NCI-H187 (cell line): ENCODE measurements around the gene TCTN2.
A peak's percentile ranks its signal among the peaks of the same experiment; 100 is the strongest.

ENCODE experiments used
- DNase-seq, 2 experiments: peaks; one replicate each; lab custom pipeline; 2025; lab: John Stamatoyannopoulos, UW

Gene TCTN2

GRCh38 chr12:123670882-123671728 lies at the start of gene TCTN2:
TSS of gene TCTN2 (plus strand) at chr12:123671113. CDS start at chr12:123671241, 128 bp downstream.
- peak; percentile 79 to 91 for DNase-seq

- DNase-seq, result no peak
Measured at GRCh38 chr12:123621619-123622530, 49.0 kb upstream of the TCTN2 start.

- DNase-seq, result peak; percentile 94 to 95
Measured at GRCh38 chr12:123633379-123634141, 37.4 kb upstream of the TCTN2 start, which contains the start of the genes EIF2B1 and GTF2H3. TSS of gene EIF2B1 (minus strand) at chr12:123633686. CDS start at chr12:123633557, 129 bp downstream. TSS of gene GTF2H3 (plus strand) at chr12:123633829. CDS start at chr12:123633860, 31 bp downstream.

GRCh38 chr12:123634142-123634561 lies 36.8 kb upstream of the TCTN2 start:
- no peak for DNase-seq

GRCh38 chr12:123643911-123644310 lies 27.0 kb upstream of the TCTN2 start:
- no peak for DNase-seq

- DNase-seq, result no peak
Measured at GRCh38 chr12:123645380-123645779, 25.5 kb upstream of the TCTN2 start.

- DNase-seq, result no peak
Measured at GRCh38 chr12:123645878-123646277, 25.0 kb upstream of the TCTN2 start.

- DNase-seq, result no peak
Measured at GRCh38 chr12:123648401-123648800, 22.5 kb upstream of the TCTN2 start.

- no peak for DNase-seq
Measured at GRCh38 chr12:123654129-123654701, 16.7 kb upstream of the TCTN2 start.

GRCh38 chr12:123655420-123655819 lies 15.5 kb upstream of the TCTN2 start:
- DNase-seq, result no peak

- DNase-seq, result no peak
Measured at GRCh38 chr12:123656392-123656791, 14.5 kb upstream of the TCTN2 start.

- no peak for DNase-seq
Measured at GRCh38 chr12:123657211-123657610, 13.7 kb upstream of the TCTN2 start.

GRCh38 chr12:123659996-123660727 lies 10.8 kb upstream of the TCTN2 start:
- no peak for DNase-seq

- DNase-seq, result no peak
Measured at GRCh38 chr12:123667771-123668170, 3.1 kb upstream of the TCTN2 start.

GRCh38 chr12:123671876-123672275 lies 963 bp downstream of the TCTN2 start:
- no peak for DNase-seq

- DNase-seq, result no peak
Measured at GRCh38 chr12:123675436-123675835, 4.5 kb downstream of the TCTN2 start.

GRCh38 chr12:123676616-123677320 lies 5.9 kb downstream of the TCTN2 start:
- no peak for DNase-seq

GRCh38 chr12:123678981-123679380 lies 8.1 kb downstream of the TCTN2 start:
- no peak for DNase-seq

- DNase-seq, result no peak
Measured at GRCh38 chr12:123681605-123682004, 10.7 kb downstream of the TCTN2 start.

- no peak for DNase-seq
Measured at GRCh38 chr12:123683964-123684363, 13.1 kb downstream of the TCTN2 start.
